SK-N-MC (cell line): ENCODE data around the gene RAB3D.

Source experiments
- EZH2 ChIP-seq: fragments of 200-600 bp; sonication (generic); IDR thresholded peaks from one replicate; pipeline ENCODE4 v1.6.1; 2017; ENCODE audit warnings: antibody characterized with exemption
- FOXP2 ChIP-seq: optimal IDR thresholded peaks from 2 replicates; pipeline ENCODE3; 2011; ENCODE audit warnings: mild to moderate bottlenecking, moderate library complexity; ENCODE audit not compliant: insufficient read depth; ENCODE audit errors: extremely low read length, control extremely low read depth
- POLR2AphosphoS5 ChIP-seq: IDR thresholded peaks from 2 replicates; pipeline ENCODE4 v1.6.1; 2012; ENCODE audit warnings: mild to moderate bottlenecking, low read depth, low read length, borderline replicate concordance

- TF ChIP-seq POLR2AphosphoS5 (no peak), EZH2 (no peak), FOXP2 (no peak)
Measured at GRCh38 chr19:11338569-11339253, 746 bp downstream of the RAB3D start.
